Bronchial epithelial cell (primary cell): Measurements from ENCODE around the gene PLA2G2D. TPM values are rescaled to one million over a fixed set of nuclear protein-coding genes. Genes with fewer than 3 reads are reported as not detected.

Source experiments
- DNase-seq: peaks from one replicate; pipeline ENCODE4 v3.0.0-alpha.2; 2010; ENCODE audit warnings: low read depth
- FAIRE-seq: peaks from 2 replicates; lab custom pipeline; 2011; peaks lifted over from hg19 to GRCh38; lab: Jason Lieb, UNC
- H3K27me3 ChIP-seq: 2 replicates; pipeline ENCODE4 v1.5.1; 2011; ENCODE audit warnings: low read length; ENCODE audit not compliant: control insufficient read depth, insufficient read depth
- H3K36me3 ChIP-seq: 2 replicates; pipeline ENCODE4 v1.5.1; 2011; ENCODE audit warnings: low read length; ENCODE audit not compliant: control insufficient read depth, insufficient read depth
- H3K4me3 ChIP-seq: 2 replicates; pipeline ENCODE4 v1.5.1; 2011; ENCODE audit warnings: mild to moderate bottlenecking, low read depth, low read length, control low read depth
- total RNA-seq: library from RNA; depleted of rRNA; stranded (reverse); fragments of >200 nt; gene quantifications from 2 replicates; pipeline ENCODE4 v1.2.1, GENCODE V29; 2014
- TF ChIP-seq, protein P1 (sequence below): IDR thresholded peaks from 2 replicates; pipeline ENCODE4 v1.5.1; 2011; ENCODE audit warnings: mild to moderate bottlenecking, moderate library complexity, low read length, control low read depth, inconsistent platforms; ENCODE audit not compliant: insufficient read depth, severe bottlenecking

Gene PLA2G2D
- total RNA-seq, 1 donor from 2014 or later, result not detected

- DNase-seq, result no peak
Observed at GRCh38 chr1:20081353-20081810, 38.0 kb downstream of the PLA2G2D start.

GRCh38 chr1:20080441-20081352 is 38.6 kb downstream of the PLA2G2D start:
- Histone ChIP-seq H3K36me3 (no peaks in the 10 kb centered on the region), H3K27me3 (peaks cover 4% of the 10 kb centered on the region), H3K4me3 (no peak overlapping the region)
- TF ChIP-seq, protein P1, sequence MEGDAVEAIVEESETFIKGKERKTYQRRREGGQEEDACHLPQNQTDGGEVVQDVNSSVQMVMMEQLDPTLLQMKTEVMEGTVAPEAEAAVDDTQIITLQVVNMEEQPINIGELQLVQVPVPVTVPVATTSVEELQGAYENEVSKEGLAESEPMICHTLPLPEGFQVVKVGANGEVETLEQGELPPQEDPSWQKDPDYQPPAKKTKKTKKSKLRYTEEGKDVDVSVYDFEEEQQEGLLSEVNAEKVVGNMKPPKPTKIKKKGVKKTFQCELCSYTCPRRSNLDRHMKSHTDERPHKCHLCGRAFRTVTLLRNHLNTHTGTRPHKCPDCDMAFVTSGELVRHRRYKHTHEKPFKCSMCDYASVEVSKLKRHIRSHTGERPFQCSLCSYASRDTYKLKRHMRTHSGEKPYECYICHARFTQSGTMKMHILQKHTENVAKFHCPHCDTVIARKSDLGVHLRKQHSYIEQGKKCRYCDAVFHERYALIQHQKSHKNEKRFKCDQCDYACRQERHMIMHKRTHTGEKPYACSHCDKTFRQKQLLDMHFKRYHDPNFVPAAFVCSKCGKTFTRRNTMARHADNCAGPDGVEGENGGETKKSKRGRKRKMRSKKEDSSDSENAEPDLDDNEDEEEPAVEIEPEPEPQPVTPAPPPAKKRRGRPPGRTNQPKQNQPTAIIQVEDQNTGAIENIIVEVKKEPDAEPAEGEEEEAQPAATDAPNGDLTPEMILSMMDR, result no peak
- no peak for DNase-seq
- FAIRE-seq, result no peak

More at GRCh38 chr1:20081353-20081810, 38.0 kb downstream of the PLA2G2D start:
- TF ChIP-seq, protein P1, result no peak
- no peaks in the 10 kb centered on the region for H3K36me3 ChIP-seq
- peaks cover 4% of the 10 kb centered on the region for H3K27me3 ChIP-seq
- H3K4me3 ChIP-seq, result no peak overlapping the region
- no peak for FAIRE-seq

GRCh38 chr1:20079661-20080305 is 39.6 kb downstream of the PLA2G2D start:
- DNase-seq, result no peak
- TF ChIP-seq, protein P1, result no peak
- Histone ChIP-seq H3K4me3 (no peak overlapping the region), H3K27me3 (peaks cover 4% of the 10 kb centered on the region), H3K36me3 (no peaks in the 10 kb centered on the region)
- FAIRE-seq, result no peak

- TF ChIP-seq, protein P1, result no peak
- Histone ChIP-seq H3K36me3 (no peaks in the 10 kb centered on the region), H3K27me3 (peaks cover 4% of the 10 kb centered on the region), H3K4me3 (no peak overlapping the region)
- no peak for DNase-seq
- FAIRE-seq, result no peak
Observed at GRCh38 chr1:20078711-20079110, 40.6 kb downstream of the PLA2G2D start.

DNA sequence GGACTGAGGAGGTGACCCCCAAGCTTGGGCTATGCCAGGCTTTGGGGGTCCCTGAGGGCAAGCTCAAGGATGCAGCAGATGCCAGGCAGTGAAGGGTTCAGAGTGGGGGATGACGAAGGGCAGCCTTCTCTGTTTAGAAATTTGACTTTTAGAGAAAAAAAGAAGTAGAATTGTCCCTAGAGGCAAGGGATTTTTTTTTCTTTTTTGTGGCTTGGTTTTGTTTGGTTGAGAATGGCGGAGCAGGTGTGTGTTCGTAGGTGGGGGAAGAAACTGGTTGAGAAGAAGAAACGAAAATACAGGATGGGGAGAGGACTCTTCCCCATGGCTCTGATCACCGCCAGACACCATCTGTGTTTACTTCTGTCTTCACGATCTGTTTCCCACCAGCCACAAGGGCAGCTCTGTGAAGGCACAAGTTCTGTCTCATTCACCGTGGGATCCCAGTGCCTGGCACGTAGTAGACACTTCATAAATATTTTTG is 41.1 kb downstream of the PLA2G2D start:
- TF ChIP-seq, protein P1, result no peak
- no peak for DNase-seq
- FAIRE-seq, result no peak

More for the DNA sequence above, 41.1 kb downstream of the PLA2G2D start:
- Histone ChIP-seq H3K4me3 (no peak overlapping the region), H3K27me3 (peaks cover 4% of the 10 kb centered on the region), H3K36me3 (no peaks in the 10 kb centered on the region)
